ENCODE results near the gene DIP2B. TPM values are rescaled to one million over a fixed set of nuclear protein-coding genes. Genes with fewer than 3 reads are reported as not detected.

DIP2B gene
- total RNA-seq, 1 experiment from 2014 or later: 30.2 TPM

- no peaks in the 10 kb centered on the region for H3K9me3 ChIP-seq (ENCODE audit: control insufficient read depth, insufficient read depth, low read depth, low read length)
- TF ChIP-seq REST (IDR thresholded peaks at IDR 0.05; ENCODE audit: insufficient read depth in 1 of 2, low read depth in 2 of 2, low read length in 1 of 2): no peak
- TF ChIP-seq TCF7L2 (IDR thresholded peaks at IDR 0.05; ENCODE audit: low read depth, low read length): no peak
- no peak for TF ChIP-seq POLR2AphosphoS5 (IDR thresholded peaks at IDR 0.05; ENCODE audit: low read depth, low read length)
- no peak for TF ChIP-seq CTCF (IDR thresholded peaks at IDR 0.05)
- no peak for TF ChIP-seq SIN3A (IDR thresholded peaks at IDR 0.05; ENCODE audit: borderline replicate concordance, insufficient read depth, low read depth, low read length)
- DNase-seq (ENCODE audit: low read depth, low spot score): no peak
- no TSS peak for BruUV-seq (replicated peaks)
- no peak overlapping the region; the same call in 1 of the 2 replicates for H3K27ac ChIP-seq (ENCODE audit: low read length)
- H3K4me3 ChIP-seq (ENCODE audit: low read depth in 2 of 2, low read length in 2 of 2): no peak overlapping the region
- in situ Hi-C loops (cut with HindIII; ENCODE audit: low pct_unique_long_range_greater_than_20kb, low sequenced_read_pairs): no loop called here
- no peak for ATAC-seq
- peaks cover 3% of the 10 kb centered on the region; the same call in 1 of the 2 replicates for H3K4me1 ChIP-seq (ENCODE audit: control insufficient read depth, insufficient read depth, low read length)
- no peaks in the 10 kb centered on the region for H3K36me3 ChIP-seq (ENCODE audit: control insufficient read depth, insufficient read depth, low read length)
- H3K27me3 ChIP-seq (ENCODE audit: control insufficient read depth, insufficient read depth, low read length): no peaks in the 10 kb centered on the region
- ChIA-PET CTCF (interaction anchor here (0.6 kb wide), 1 partner anchor 549 kb away, joined by 3 read pairs; no protein-coding TSS in a partner anchor), POLR2A (interaction anchor here (0.7 kb wide), 1 partner anchor 19 kb away, joined by 6 read pairs; no protein-coding TSS in a partner anchor)
- intact Hi-C loops (cut with micrococcal nuclease; ENCODE audit: unreplicated experiment): no loop called here
Measured at GRCh38 chr12:50603817-50604639, 99.2 kb downstream of the DIP2B start.

- CTCF ChIA-PET: no interaction called here
- POLR2A ChIA-PET: interaction anchor here (0.7 kb wide), 1 partner anchor 18 kb away, joined by 6 read pairs; no protein-coding TSS in a partner anchor
- in situ Hi-C loops (cut with HindIII; ENCODE audit: low pct_unique_long_range_greater_than_20kb, low sequenced_read_pairs) (no loop called here), intact Hi-C loops (cut with micrococcal nuclease; ENCODE audit: unreplicated experiment) (no loop called here)
- Histone ChIP-seq H3K36me3 (ENCODE audit: control insufficient read depth, insufficient read depth, low read length) (no peaks in the 10 kb centered on the region), H3K27ac (ENCODE audit: low read length) (no peak overlapping the region), H3K4me1 (ENCODE audit: control insufficient read depth, insufficient read depth, low read length) (no peaks in the 10 kb centered on the region; the same call in 1 of the 2 replicates), H3K27me3 (ENCODE audit: control insufficient read depth, insufficient read depth, low read length) (no peaks in the 10 kb centered on the region), H3K4me3 (ENCODE audit: low read depth in 2 of 2, low read length in 2 of 2) (no peak overlapping the region), H3K9me3 (ENCODE audit: control insufficient read depth, insufficient read depth, low read depth, low read length) (no peaks in the 10 kb centered on the region)
- no peak for TF ChIP-seq REST (IDR thresholded peaks at IDR 0.05; ENCODE audit: insufficient read depth in 1 of 2, low read depth in 2 of 2, low read length in 1 of 2)
- TF ChIP-seq CTCF (IDR thresholded peaks at IDR 0.05): no peak
- TF ChIP-seq POLR2AphosphoS5 (IDR thresholded peaks at IDR 0.05; ENCODE audit: low read depth, low read length): no peak
- ATAC-seq: no peak
- no peak for DNase-seq (ENCODE audit: low read depth, low spot score)
- no TSS peak for BruUV-seq (replicated peaks)
Measured at GRCh38 chr12:50604640-50604920, 99.8 kb downstream of the DIP2B start.

Data from Panc1 (cell line).